ENCODE data around the gene CAMTA1. TPM values are rescaled to one million over a fixed set of nuclear protein-coding genes. Genes with fewer than 3 reads are reported as not detected.

The CAMTA1 gene
- total RNA-seq, 2 experiments from 2014 or later: 43.9 to 73.3 TPM

DNA sequence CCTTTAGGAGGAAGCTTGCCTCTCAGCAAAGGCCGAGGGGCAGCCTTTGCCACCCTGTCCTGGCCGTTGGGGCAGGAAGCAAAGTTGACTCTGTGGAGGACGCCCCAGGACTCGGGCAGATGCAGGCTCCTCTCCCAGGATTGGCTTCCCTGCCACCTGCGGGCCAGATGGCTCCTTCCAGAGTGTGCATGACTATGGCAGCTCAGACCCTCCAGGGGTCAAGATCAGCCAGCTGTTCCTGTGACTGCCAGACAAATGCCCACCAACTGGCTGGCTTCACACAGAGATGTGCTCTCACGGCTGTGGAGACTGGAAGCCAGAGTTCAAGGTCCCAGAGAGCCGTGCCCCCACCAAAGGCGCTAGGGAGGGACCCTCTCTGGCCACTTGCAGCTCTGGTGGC is 898.9 kb downstream of the CAMTA1 start:
- Histone ChIP-seq H2AFZ (ENCODE audit: low read length) (no peak overlapping the region), H3K4me3 (ENCODE audit: low read depth, low read length, poor library complexity, severe bottlenecking) (no peak overlapping the region), H3K79me2 (ENCODE audit: insufficient read depth, low read depth, low read length) (no peaks in the 10 kb centered on the region), H3K9me2 (ENCODE audit: insufficient read depth, low read length) (no peaks in the 10 kb centered on the region), H3K9me3 (ENCODE audit: low read length) (no peaks in the 10 kb centered on the region), H3K4me2 (ENCODE audit: low read length) (no peak overlapping the region), H3K36me3 (ENCODE audit: insufficient read depth, low read length) (no peaks in the 10 kb centered on the region), H3K4me1 (ENCODE audit: insufficient read depth, low read length, poor library complexity, severe bottlenecking) (no peaks in the 10 kb centered on the region), H4K20me1 (ENCODE audit: insufficient read depth, low read length) (no peaks in the 10 kb centered on the region), H3K27ac (ENCODE audit: low read depth, low read length, poor library complexity, severe bottlenecking) (no peak overlapping the region)
- TF ChIP-seq, protein P1, sequence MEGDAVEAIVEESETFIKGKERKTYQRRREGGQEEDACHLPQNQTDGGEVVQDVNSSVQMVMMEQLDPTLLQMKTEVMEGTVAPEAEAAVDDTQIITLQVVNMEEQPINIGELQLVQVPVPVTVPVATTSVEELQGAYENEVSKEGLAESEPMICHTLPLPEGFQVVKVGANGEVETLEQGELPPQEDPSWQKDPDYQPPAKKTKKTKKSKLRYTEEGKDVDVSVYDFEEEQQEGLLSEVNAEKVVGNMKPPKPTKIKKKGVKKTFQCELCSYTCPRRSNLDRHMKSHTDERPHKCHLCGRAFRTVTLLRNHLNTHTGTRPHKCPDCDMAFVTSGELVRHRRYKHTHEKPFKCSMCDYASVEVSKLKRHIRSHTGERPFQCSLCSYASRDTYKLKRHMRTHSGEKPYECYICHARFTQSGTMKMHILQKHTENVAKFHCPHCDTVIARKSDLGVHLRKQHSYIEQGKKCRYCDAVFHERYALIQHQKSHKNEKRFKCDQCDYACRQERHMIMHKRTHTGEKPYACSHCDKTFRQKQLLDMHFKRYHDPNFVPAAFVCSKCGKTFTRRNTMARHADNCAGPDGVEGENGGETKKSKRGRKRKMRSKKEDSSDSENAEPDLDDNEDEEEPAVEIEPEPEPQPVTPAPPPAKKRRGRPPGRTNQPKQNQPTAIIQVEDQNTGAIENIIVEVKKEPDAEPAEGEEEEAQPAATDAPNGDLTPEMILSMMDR (conservative IDR thresholded peaks at IDR 0.05; ENCODE audit: low read length): no peak
- TF ChIP-seq EZH2phosphoT487 (IDR thresholded peaks at IDR 0.05; ENCODE audit: borderline replicate concordance, low read depth, low read length): no peak
- BruUV-seq (replicated peaks): no TSS peak
- no peak for DNase-seq (ENCODE audit: low spot score)
- ChIA-PET POLR2A (no interaction called here), CTCF (ENCODE audit: unreplicated experiment) (no interaction called here)
- intact Hi-C loops (cut with micrococcal nuclease; ENCODE audit: unreplicated experiment): no loop called here

DNA sequence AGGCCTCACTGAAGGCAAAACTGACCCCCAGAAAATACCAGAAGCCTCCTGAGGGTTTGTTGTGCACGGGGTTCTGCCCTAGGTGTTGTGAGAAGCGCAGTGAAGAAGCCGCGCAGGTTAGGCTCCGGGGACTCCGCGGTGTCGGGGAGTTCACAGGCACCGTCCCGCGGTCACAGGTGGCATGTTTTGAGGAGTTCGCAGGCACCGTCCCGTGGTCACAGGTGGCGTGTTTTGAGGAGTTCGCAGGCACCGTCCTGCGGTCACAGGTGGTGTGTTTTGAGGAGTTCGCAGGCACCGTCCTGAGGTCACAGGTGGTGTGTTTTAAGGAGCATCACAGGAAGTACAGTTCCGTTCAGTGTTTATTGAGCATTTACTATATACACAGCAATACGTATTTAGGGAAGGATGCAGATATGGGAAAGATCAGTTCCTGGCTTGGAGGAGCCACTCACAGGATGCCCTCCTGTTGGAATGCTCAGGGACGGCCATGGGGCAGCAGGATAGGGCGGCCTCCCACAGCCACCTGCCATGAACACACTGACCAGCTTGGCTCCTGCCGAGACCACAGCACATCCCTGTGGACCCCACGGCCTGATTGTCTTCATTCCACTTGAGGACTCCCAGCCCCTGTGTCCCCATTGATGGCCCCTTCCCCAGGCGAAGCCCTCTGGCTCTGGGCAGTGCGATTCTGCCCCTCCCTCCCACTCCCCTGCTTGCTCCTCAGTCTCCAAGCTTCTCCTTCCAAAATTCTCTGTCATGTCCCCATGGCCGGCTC is 899.8 kb downstream of the CAMTA1 start:
- Histone ChIP-seq H3K79me2 (ENCODE audit: insufficient read depth, low read depth, low read length) (no peaks in the 10 kb centered on the region), H3K4me1 (ENCODE audit: insufficient read depth, low read length, poor library complexity, severe bottlenecking) (no peaks in the 10 kb centered on the region), H3K27ac (ENCODE audit: low read depth, low read length, poor library complexity, severe bottlenecking) (no peak overlapping the region), H2AFZ (ENCODE audit: low read length) (no peak overlapping the region), H4K20me1 (ENCODE audit: insufficient read depth, low read length) (no peaks in the 10 kb centered on the region), H3K9me2 (ENCODE audit: insufficient read depth, low read length) (no peaks in the 10 kb centered on the region), H3K4me3 (ENCODE audit: low read depth, low read length, poor library complexity, severe bottlenecking) (no peak overlapping the region), H3K36me3 (ENCODE audit: insufficient read depth, low read length) (no peaks in the 10 kb centered on the region), H3K9me3 (ENCODE audit: low read length) (no peaks in the 10 kb centered on the region), H3K4me2 (ENCODE audit: low read length) (no peak overlapping the region)
- no TSS peak for BruUV-seq (replicated peaks)
- CTCF ChIA-PET (ENCODE audit: unreplicated experiment): no interaction called here
- no peak for DNase-seq (ENCODE audit: low spot score)
- intact Hi-C loops (cut with micrococcal nuclease; ENCODE audit: unreplicated experiment): no loop called here
- TF ChIP-seq, protein P1 (conservative IDR thresholded peaks at IDR 0.05; ENCODE audit: low read length): no peak
- no peak for TF ChIP-seq EZH2phosphoT487 (IDR thresholded peaks at IDR 0.05; ENCODE audit: borderline replicate concordance, low read depth, low read length)
- POLR2A ChIA-PET: interaction anchor here (0.7 kb wide), 1 partner anchor 13 kb away, joined by 3 read pairs; no protein-coding TSS in a partner anchor

DNA sequence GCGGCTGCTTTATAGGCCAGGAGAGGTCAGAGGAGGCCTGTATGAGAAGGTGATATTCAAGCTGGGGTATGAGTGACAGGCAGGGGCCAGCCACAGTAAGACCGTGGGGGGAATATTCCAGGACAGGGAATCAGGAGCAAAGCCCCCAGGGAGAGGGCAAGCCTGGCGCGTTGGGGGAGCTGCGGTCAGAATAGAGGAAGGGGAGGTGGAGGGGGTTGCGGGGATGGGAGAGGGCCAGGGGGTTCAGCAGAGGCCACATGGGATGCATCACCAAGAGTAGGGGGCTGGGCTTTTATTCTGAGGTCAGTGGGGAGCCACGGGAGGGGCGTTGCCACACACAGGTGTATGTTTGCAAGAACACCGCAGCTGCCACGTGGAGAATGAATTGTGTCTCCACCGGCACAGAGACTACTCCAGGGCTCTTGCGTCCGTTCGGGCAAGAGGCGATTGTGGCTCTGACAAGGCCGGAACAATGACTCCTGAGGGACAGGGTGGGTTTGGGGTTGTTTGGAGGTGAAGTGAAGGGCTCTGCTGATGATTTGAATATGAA is 901.1 kb downstream of the CAMTA1 start:
- no peak overlapping the region for H3K27ac ChIP-seq (ENCODE audit: low read depth, low read length, poor library complexity, severe bottlenecking)
- H3K9me3 ChIP-seq (ENCODE audit: low read length): no peaks in the 10 kb centered on the region
- H3K79me2 ChIP-seq (ENCODE audit: insufficient read depth, low read depth, low read length): no peaks in the 10 kb centered on the region
- ChIA-PET POLR2A (no interaction called here), CTCF (ENCODE audit: unreplicated experiment) (no interaction called here)
- TF ChIP-seq EZH2phosphoT487 (IDR thresholded peaks at IDR 0.05; ENCODE audit: borderline replicate concordance, low read depth, low read length): no peak
- TF ChIP-seq, protein P1 (conservative IDR thresholded peaks at IDR 0.05; ENCODE audit: low read length): no peak
- no TSS peak for BruUV-seq (replicated peaks)
- DNase-seq (ENCODE audit: low spot score): no peak
- H3K36me3 ChIP-seq (ENCODE audit: insufficient read depth, low read length): no peaks in the 10 kb centered on the region
- H3K4me1 ChIP-seq (ENCODE audit: insufficient read depth, low read length, poor library complexity, severe bottlenecking): no peaks in the 10 kb centered on the region
- intact Hi-C loops (cut with micrococcal nuclease; ENCODE audit: unreplicated experiment): no loop called here
- no peaks in the 10 kb centered on the region for H4K20me1 ChIP-seq (ENCODE audit: insufficient read depth, low read length)
- no peaks in the 10 kb centered on the region for H3K9me2 ChIP-seq (ENCODE audit: insufficient read depth, low read length)
- no peak overlapping the region for H3K4me2 ChIP-seq (ENCODE audit: low read length)
- no peak overlapping the region for H2AFZ ChIP-seq (ENCODE audit: low read length)
- no peak overlapping the region for H3K4me3 ChIP-seq (ENCODE audit: low read depth, low read length, poor library complexity, severe bottlenecking)
